GM20431 (cell line): ENCODE measurements around the gene PPIH.
"Not testable (repeated sequence)": the region's sequence is repeated elsewhere in the genome, so short reads cannot be mapped to it uniquely, and the experiment has no call there.

Experiments
- in situ Hi-C: fragments of 300-500 bp; cut with MseI, MboI; formaldehyde crosslinking; loops from one replicate; pipeline ENCODE4 v1.15.0; 2020; ENCODE audit warnings: low sequenced_read_pairs; ENCODE audit not compliant: unreplicated experiment

PPIH gene

DNA sequence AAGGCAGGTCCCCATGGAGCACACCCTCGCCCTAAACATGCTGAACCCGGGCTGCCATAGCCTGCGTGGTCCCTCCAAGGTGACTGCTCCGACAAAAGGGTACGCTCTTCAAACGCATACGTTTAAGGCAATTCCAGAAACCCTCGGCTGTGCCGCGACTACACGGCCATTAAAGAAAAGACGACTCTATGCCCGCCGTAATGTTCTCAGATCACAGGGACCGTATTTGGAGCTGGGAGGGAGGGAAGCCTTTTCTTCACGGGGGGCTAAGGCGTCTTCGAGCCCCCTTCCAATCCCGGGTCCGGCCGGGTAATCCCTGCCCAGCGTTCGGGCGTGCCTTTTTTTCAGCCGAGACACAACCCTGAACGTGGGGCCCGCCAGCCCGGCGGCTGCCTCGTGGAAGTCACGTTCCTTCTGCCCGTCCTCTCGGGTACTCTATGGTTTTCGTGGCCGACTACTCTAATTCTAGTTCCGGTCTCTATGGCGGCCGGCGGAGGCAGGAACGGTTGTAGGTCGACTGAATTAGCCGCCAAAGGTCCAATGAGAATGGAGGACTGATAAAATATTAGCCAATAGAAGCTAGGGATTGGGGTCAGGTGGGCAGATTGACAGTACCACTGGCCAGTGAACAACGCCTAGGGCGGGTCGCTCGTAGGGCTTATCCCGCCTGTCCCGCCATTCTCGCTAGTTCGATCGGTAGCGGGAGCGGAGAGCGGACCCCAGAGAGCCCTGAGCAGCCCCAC, 23.7 kb downstream of the PPIH start, which contains the start of gene YBX1:
YBX1 (plus strand) TSS at position 678 of the 743 bp plus-strand sequence. CDS start 148 bp downstream, outside the sequence.
- in situ Hi-C loops = no loop called here

- in situ Hi-C loops = not testable (repeated sequence)
Measured at GRCh38 chr1:42682484-42682738, 24.2 kb downstream of the PPIH start.

GRCh38 chr1:42682739-42683531, 24.7 kb downstream of the PPIH start:
- in situ Hi-C loops = no loop called here

DNA sequence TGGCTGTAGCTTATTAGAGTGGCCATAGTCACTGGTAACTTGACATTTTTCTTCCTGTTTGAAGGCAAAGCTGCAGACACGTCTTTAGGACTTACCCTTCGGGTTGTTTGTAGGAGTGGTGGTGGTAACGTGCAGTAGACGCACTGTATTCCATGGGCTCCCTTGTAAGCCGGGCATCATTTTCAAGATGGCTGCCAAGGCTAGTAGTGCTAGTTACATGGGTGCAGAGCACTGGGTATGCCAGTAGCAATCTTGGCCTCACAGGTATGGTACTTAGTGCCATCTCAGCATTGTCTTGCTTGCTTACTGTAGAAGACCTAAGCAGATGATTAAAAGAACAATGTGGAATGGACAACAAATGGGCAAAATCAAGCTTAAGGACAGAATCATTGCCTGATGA, 25.9 kb downstream of the PPIH start:
- in situ Hi-C loops = no loop called here

DNA sequence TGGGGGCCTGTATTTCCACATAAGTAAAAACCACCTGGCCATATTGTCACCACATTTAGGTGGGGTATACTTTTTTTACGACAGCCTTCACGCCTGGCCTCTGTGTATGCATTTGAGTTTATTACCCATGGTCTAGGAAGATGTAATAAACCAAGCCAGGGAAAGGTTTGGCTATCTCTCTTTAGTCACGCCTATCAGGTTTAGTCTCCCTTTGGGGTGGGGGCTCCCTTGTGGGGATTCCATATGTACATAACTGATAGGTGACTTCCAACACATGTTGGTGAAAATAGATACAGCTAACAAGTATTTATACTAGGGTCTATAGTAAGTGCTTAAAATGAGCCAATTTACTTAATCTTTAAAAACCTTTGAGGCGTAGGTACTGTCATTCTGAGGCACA, 28.2 kb downstream of the PPIH start:
- in situ Hi-C loops = no loop called here

- in situ Hi-C loops = no loop called here
Measured at GRCh38 chr1:42689912-42690311, 31.7 kb downstream of the PPIH start.

GRCh38 chr1:42690477-42691156, 32.4 kb downstream of the PPIH start:
- in situ Hi-C loops = no loop called here

- in situ Hi-C loops = no loop called here
Measured at GRCh38 chr1:42691157-42691498, 32.9 kb downstream of the PPIH start.

DNA sequence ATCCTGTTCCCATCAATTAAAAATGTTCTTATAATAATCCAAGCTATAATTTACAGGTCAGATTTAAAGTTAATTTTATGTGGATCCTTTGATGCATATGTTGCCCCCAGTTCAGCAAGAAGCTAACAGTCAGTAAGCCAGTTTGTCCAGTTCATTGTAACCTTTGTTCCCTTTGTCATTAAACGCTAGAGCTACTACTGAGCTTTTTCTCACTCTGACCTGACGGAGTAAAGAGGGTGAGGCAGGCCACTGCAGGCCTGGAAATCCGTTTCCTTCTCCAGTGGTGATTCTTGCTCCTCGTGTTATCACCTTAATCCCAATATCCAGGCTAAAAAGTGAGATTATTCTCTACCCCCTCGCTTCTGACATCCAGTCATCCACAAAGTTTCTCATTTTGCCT, 34.2 kb downstream of the PPIH start:
- in situ Hi-C loops = no loop called here

- in situ Hi-C loops = no loop called here
Measured at GRCh38 chr1:42692911-42693310, 34.7 kb downstream of the PPIH start.

DNA sequence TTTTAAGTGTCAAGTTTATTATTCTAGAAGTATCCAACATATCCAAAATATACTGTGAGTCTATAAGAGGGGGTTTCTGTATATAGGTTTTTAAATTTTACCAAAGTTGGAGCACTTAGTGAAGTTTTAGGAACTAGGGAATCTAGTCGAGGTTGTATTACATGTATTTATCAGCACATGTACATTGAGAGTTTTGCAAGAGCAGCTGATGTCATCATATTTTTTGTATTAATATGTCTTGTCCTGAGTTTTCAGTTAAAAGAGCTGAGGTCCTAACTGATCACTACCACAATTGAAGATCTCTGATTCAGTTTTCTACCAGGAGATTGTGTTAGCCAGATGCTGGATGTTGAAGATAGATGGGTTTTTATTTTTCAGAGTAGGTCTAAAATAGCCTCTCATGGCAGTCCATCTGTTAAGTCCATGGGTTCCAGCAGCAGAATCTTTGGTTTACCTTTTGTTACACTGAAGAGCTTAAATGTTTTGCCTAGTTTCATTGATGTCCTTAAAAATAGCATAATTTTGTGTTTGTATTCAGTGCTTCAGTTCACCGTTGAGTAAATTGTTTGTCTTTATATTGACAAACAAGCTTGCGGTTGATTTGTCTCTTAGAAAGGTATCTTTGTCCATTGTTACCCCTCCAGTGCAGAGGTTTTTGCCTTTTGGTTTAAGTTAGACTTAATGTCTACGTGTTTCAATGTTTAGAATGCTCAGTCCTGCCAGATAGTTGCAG, 40.0 kb downstream of the PPIH start:
- in situ Hi-C loops = no loop called here

- in situ Hi-C loops = no loop called here
Measured at GRCh38 chr1:42700006-42700405, 41.8 kb downstream of the PPIH start.

- in situ Hi-C loops = no loop called here
Measured at GRCh38 chr1:42703888-42704464, 45.8 kb downstream of the PPIH start.

GRCh38 chr1:42712808-42713207, 54.6 kb downstream of the PPIH start:
- in situ Hi-C loops = not testable (repeated sequence)

GRCh38 chr1:42713293-42713692, 55.1 kb downstream of the PPIH start:
- in situ Hi-C loops = no loop called here

DNA sequence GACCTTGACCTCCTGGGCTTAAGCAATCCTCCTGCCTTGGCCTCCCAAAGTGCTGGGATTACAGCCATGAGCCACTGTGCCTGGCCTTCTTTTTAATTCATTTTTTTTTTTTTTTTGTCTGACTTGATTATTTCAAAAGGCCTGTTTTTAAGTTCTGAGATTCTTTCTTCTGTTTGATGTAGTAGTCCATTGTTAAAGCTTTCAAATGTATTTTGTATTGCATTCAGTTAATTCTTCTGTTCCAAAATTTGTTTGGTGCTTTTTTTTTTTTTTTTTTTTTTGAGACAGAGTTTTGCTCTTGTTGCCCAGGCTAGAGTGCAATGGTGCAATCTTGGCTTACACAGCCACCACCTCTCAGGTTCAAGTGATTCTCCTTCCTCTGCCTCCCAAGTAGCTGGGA, 56.2 kb downstream of the PPIH start:
- in situ Hi-C loops = not testable (repeated sequence)

DNA sequence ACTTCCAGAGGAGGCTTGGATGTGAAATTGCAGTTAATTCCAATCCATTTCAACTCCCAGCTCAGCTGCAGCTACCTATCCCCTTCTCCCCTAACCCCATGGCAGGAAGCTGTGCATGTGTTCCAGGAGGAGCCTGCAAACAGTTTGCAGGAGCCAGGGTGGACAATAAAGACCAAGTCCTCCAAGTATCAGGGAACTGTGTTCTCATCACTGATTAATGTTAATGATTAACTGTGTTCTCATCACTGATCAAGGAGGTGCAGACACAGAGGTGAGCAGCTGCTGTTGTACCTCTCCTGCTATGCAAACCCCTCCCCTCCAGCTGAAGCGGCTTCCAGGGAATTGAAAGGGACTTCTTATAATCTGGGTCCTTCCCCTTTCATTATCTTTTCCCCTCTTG, 62.6 kb downstream of the PPIH start:
- in situ Hi-C loops = no loop called here

DNA sequence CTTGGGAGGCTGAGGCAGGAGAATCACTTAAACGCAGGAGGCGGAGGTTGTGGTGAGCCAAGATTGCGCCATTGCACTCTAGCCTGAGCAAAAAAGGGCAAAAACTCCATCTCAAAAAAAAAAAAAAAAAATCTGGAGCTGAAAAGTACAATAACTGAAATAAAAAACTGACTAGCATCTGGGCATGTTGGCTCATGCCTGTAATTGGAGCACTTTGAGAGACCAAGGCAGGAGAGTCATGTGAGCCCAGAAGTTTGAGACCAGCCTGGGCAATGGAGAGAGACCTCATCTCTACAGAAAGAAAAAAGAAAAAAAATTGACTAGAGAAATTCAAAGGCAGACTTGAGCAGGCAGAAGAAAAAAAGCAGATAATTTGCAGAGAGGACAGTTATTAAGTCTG, 63.7 kb downstream of the PPIH start:
- in situ Hi-C loops = no loop called here

- in situ Hi-C loops = not testable (repeated sequence)
Measured at GRCh38 chr1:42722403-42722802, 64.2 kb downstream of the PPIH start.

DNA sequence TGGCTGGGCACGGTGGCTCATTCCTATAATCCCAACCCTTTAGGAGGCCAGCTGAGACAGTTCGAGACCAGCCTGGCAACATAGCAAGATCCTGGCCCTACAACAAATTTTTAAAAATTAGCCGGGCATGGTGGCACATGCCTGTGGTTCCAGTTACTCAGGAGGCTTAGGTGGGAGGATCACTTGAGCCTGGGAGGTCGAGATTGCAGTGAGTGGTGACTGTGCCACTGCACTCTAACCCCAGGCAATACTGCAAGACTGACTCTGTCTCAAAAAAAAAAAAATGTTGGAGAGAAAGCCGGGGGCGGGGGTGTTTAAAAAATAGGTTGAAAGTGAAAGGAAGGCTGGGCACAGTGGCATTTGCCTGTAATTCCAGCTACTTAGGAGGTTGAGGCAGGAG, 65.3 kb downstream of the PPIH start:
- in situ Hi-C loops = no loop called here
